ENCODE results near the gene MYBBP1A. TPM values are rescaled to one million over a fixed set of nuclear protein-coding genes. Genes with fewer than 3 reads are reported as not detected.

The MYBBP1A gene
- total RNA-seq, 2 experiments from 2014 or later: 97.7 to 144 TPM

DNA sequence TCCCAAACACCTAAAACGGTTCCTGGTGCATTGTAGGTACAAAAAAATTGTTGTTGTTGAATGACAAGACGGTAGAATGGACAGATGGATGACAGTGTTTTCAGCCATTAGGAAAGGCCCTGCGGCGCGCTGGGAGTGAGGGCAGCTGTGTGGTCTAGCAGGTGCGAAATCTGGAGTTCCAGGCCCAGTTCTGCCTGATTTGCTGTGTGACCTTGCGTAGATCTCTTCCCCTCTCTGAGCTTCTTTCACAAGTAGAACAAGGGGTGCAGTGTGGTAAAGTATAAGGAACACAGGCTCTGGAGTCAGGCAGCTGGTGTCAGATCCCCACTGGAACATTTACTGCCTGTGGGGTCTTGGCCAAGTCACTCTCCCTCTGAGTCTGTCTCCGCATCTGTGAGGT is 31.2 kb downstream of the MYBBP1A start:
- POLR2A ChIA-PET: interaction anchor here (0.6 kb wide), 1 partner anchor 100 kb away, joined by 3 read pairs; no protein-coding TSS in a partner anchor
- CTCF ChIA-PET: interaction anchor here (1.0 to 1.1 kb wide), 2 partner anchors 25 to 31 kb away, joined by 3 to 5 read pairs; partner anchors contain the start of genes MYBBP1A and SPNS2
- H3K36me3 Mint-ChIP-seq (ENCODE audit: low read depth): no peaks in the 10 kb centered on the region
- no peak overlapping the region for H3K27ac Mint-ChIP-seq
- H3K9me3 Mint-ChIP-seq (ENCODE audit: low read depth): no peaks in the 10 kb centered on the region
- ATAC-seq (no peak), DNase-seq (no peak)
- intact Hi-C loops (cut with DNase I, micrococcal nuclease): no loop called here
- H3K27me3 Mint-ChIP-seq: no peaks in the 10 kb centered on the region
- H3K4me3 Mint-ChIP-seq: no peak overlapping the region
- no peaks in the 10 kb centered on the region for H3K4me1 Mint-ChIP-seq

DNA sequence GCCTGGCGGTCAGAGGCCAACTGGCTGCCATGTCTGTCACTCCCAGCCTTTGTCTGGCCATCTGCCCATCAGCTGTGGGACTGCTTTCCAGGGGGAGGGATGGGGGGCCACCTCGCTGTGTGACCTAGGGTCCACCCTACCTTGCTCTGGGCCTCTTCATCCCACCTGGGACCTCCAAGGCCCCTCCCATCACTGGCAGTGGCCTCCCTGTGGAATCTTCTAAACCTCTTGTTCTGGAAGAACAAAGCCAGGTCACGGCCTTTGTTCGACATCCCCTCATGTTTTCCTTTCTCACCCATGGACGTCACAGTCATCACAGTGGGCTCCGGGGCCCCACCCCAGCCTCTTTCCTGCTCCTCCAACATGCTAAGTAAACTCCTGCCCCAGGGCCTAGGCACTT is 32.5 kb downstream of the MYBBP1A start:
- intact Hi-C loops (cut with DNase I, micrococcal nuclease): no loop called here
- ChIA-PET POLR2A (no interaction called here), CTCF (no interaction called here)
- no peaks in the 10 kb centered on the region for H3K36me3 Mint-ChIP-seq (ENCODE audit: low read depth)
- H3K27me3 Mint-ChIP-seq: no peaks in the 10 kb centered on the region
- DNase-seq (no peak), ATAC-seq (no peak)
- H3K27ac Mint-ChIP-seq: no peak overlapping the region
- H3K9me3 Mint-ChIP-seq (ENCODE audit: low read depth): no peaks in the 10 kb centered on the region
- no peaks in the 10 kb centered on the region for H3K4me1 Mint-ChIP-seq
- no peak overlapping the region for H3K4me3 Mint-ChIP-seq

DNA sequence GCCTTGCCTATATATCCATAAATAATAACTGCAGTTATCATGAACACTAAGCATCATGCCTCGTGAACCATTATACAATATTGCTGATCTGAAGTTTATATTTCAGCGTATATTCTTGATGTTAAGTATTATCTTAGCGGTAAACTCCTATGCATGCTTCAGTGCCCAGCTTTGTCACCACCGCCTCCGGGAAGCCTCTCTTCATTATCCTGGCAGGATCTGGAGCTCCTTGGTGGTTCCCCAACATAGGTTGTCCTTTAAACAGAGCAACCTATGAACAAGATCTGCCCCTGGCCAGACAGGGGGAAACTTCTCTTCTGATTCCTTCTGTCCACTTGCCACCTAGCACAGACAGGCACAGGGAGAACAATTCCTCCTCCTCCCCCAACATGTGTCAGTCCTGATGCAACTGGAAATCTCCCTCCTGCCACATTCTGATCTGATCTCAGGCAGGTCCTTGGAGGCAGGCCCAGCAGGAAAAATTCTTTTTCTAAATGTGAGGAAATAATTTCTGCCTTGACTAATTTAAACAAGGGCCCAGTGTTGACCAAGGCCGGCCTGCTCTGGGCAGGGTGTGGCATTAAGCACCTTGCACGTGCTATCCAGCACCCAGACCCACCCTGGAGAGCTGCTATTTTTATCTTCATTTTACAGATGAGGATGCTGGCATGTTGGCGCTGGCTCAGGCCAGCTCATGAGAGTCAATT is 34.1 kb downstream of the MYBBP1A start:
- intact Hi-C loops (cut with DNase I, micrococcal nuclease): no loop called here
- no peaks in the 10 kb centered on the region for H3K36me3 Mint-ChIP-seq (ENCODE audit: low read depth)
- H3K27me3 Mint-ChIP-seq: no peaks in the 10 kb centered on the region
- H3K27ac Mint-ChIP-seq: no peak overlapping the region
- ATAC-seq (no peak), DNase-seq (no peak)
- POLR2A ChIA-PET: no interaction called here
- H3K4me3 Mint-ChIP-seq: no peak overlapping the region
- H3K4me1 Mint-ChIP-seq: no peaks in the 10 kb centered on the region
- no peaks in the 10 kb centered on the region for H3K9me3 Mint-ChIP-seq (ENCODE audit: low read depth)
- CTCF ChIA-PET: no interaction called here

DNA sequence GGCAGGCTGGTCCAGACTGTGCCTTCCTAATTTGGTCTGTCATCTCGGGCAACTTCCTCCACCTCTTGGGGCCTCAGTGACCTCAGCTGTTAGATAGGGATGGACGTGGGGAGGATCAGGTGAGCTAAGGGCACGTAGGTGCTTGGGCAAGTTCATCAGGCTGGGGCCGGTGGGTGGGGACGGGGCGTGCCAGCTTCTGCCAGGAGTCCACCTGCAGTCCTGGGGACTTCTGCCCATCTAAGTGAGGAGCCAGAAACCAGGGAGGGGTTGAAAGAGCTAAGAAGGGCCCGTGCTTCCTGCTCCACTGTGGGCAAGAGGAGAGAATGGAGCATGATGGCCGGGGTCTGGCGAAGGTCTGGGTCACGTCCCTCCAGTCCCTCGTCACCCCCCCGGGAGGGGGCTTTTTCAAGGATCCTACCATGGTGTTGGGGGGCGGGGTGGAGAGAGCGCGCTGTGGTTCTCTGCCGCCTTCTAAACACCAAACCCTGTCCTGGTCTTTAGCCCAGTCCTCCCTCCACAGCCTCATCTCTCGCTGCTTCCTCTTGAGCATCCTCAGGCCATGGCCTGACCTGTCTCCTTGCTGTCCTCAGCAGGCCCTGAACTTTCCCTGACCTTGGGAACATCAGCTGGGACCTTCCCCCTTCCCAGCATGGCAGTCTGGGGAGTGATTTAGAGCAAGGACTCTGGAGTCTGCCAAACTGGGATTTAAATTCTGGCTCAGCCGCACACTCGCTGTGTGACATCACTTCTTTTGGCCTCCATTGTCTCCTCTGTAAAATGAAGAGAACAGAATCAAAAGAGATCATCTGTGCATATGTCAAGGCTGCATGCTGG is 34.9 kb downstream of the MYBBP1A start:
- DNase-seq (no peak), ATAC-seq (no peak)
- no peaks in the 10 kb centered on the region for H3K9me3 Mint-ChIP-seq (ENCODE audit: low read depth)
- intact Hi-C loops (cut with DNase I, micrococcal nuclease): no loop called here
- POLR2A ChIA-PET: no interaction called here
- no peak overlapping the region for H3K4me3 Mint-ChIP-seq
- no peak overlapping the region for H3K27ac Mint-ChIP-seq
- no peaks in the 10 kb centered on the region for H3K27me3 Mint-ChIP-seq
- H3K36me3 Mint-ChIP-seq (ENCODE audit: low read depth): no peaks in the 10 kb centered on the region
- CTCF ChIA-PET: interaction anchor here (0.7 kb wide), 1 partner anchor 793 kb away, joined by 3 read pairs; no protein-coding TSS in a partner anchor
- H3K4me1 Mint-ChIP-seq: no peaks in the 10 kb centered on the region

DNA sequence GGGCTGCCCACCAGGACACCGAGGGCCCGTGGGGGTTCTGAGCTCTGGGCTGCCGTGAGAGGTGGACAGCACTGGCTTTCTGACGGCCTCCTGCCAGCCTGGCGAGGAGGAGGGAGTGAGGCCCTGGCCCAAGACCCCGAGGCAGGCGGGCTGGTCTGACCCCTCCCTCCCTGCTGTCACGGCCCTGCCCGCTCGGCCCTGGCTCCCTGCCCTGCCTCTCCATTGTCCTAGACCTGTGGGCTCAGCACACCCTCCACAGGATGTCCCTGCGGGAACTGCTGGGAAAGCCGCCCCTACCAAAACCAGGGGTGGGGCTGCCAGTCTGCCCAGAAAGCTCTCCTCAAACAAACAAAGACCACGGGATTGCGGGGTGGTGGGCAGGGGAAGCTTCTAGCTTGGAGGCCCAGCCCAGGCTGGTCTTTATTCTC is 35.8 kb downstream of the MYBBP1A start:
- Mint-ChIP-seq H3K4me3 (no peak overlapping the region), H3K36me3 (ENCODE audit: low read depth) (no peaks in the 10 kb centered on the region), H3K4me1 (no peaks in the 10 kb centered on the region), H3K9me3 (ENCODE audit: low read depth) (no peaks in the 10 kb centered on the region), H3K27ac (no peak overlapping the region), H3K27me3 (no peaks in the 10 kb centered on the region)
- CTCF ChIA-PET: no interaction called here
- POLR2A ChIA-PET: no interaction called here
- intact Hi-C loops (cut with DNase I, micrococcal nuclease): no loop called here
- no peak for DNase-seq
- ATAC-seq: no peak

DNA sequence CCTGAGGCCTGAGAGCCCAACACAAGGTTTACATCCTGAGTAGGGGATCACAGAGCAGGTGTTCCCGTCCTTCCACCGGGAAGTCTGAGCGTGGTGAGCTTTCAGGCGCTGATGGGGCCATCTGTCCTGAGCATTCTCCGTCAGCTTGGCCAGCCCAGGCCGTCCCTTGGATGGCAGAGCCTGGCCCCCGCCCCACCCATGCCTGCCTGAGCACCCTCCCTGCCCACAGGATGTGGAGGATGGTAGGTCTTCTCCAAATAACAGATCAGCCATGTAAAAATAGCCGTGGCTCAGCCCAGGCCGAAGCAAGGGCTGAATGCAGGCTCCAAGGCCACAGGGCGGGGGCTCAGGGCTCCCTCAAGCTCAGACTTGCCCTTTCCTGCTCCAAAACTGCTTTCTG is 36.3 kb downstream of the MYBBP1A start:
- no peak for ATAC-seq
- ChIA-PET POLR2A (no interaction called here), CTCF (no interaction called here)
- Mint-ChIP-seq H3K9me3 (ENCODE audit: low read depth) (no peaks in the 10 kb centered on the region), H3K36me3 (ENCODE audit: low read depth) (no peaks in the 10 kb centered on the region), H3K27ac (no peak overlapping the region), H3K27me3 (no peaks in the 10 kb centered on the region), H3K4me3 (no peak overlapping the region), H3K4me1 (no peaks in the 10 kb centered on the region)
- intact Hi-C loops (cut with DNase I, micrococcal nuclease): no loop called here
- DNase-seq: no peak

DNA sequence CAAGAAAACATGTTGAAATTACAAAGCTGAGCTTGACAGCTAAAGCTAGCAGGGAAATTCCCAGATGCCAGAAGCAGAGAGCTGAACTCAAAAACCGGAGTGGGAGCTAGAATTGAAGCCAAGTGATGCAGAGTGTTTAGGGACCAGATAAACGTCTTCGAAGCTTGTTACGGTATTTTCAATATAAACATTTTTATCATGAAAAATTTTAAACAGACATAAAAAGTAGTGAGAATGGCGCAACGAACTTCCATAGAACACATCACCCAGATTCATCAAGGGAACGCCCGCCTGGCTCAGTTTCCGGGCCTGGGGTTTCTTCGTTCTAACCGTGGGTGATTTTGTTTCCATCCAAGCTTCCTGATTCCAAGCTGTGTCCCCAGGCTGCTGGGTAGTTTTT is 38.4 kb downstream of the MYBBP1A start:
- no peaks in the 10 kb centered on the region for H3K4me1 Mint-ChIP-seq
- ATAC-seq (no peak), DNase-seq (no peak)
- no peak overlapping the region for H3K4me3 Mint-ChIP-seq
- no peaks in the 10 kb centered on the region for H3K9me3 Mint-ChIP-seq (ENCODE audit: low read depth)
- intact Hi-C loops (cut with DNase I, micrococcal nuclease): no loop called here
- POLR2A ChIA-PET: no interaction called here
- H3K27ac Mint-ChIP-seq: no peak overlapping the region
- no peaks in the 10 kb centered on the region for H3K36me3 Mint-ChIP-seq (ENCODE audit: low read depth)
- CTCF ChIA-PET: interaction anchor here (0.8 to 1.2 kb wide), 3 partner anchors 16 to 265 kb away, joined by 3 to 4 read pairs (median 3); no protein-coding TSS in a partner anchor
- H3K27me3 Mint-ChIP-seq: no peaks in the 10 kb centered on the region

- ATAC-seq (no peak), DNase-seq (no peak)
- no peaks in the 10 kb centered on the region for H3K36me3 Mint-ChIP-seq (ENCODE audit: low read depth)
- no peak overlapping the region for H3K4me3 Mint-ChIP-seq
- peaks cover 1% of the 10 kb centered on the region for H3K4me1 Mint-ChIP-seq
- H3K27ac Mint-ChIP-seq: no peak overlapping the region
- no peaks in the 10 kb centered on the region for H3K9me3 Mint-ChIP-seq (ENCODE audit: low read depth)
- CTCF ChIA-PET: no interaction called here
- POLR2A ChIA-PET: no interaction called here
- intact Hi-C loops (cut with DNase I, micrococcal nuclease): no loop called here
- H3K27me3 Mint-ChIP-seq: no peaks in the 10 kb centered on the region
Measured at GRCh38 chr17:4515501-4515900, 39.7 kb downstream of the MYBBP1A start.

DNA sequence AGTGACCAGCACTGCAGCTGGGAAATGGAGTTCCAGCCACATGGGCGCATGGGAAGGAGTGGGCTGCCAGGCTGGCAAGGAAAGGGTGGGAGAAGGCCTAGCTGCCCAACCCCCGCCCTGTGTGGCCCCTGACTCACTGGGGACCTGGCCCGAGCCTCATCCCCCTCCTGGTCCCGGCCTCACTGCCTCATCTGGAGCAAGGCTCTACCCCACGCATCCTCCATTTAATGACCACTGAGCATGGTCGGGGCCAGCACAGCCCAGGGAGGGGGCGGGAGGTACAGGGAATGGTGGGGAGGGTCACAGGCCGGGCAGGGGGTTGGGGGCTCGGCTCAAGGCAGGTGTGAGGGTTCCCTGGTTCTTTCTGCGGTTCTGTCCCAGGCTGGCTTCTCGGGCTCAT is 40.4 kb downstream of the MYBBP1A start:
- H3K4me1 Mint-ChIP-seq: peaks cover 2% of the 10 kb centered on the region
- intact Hi-C loops (cut with DNase I, micrococcal nuclease): no loop called here
- ATAC-seq (no peak), DNase-seq (no peak)
- H3K36me3 Mint-ChIP-seq (ENCODE audit: low read depth): no peaks in the 10 kb centered on the region
- no peaks in the 10 kb centered on the region for H3K9me3 Mint-ChIP-seq (ENCODE audit: low read depth)
- no peak overlapping the region for H3K27ac Mint-ChIP-seq
- POLR2A ChIA-PET: no interaction called here
- no peaks in the 10 kb centered on the region for H3K27me3 Mint-ChIP-seq
- H3K4me3 Mint-ChIP-seq: no peak overlapping the region
- CTCF ChIA-PET: no interaction called here

DNA sequence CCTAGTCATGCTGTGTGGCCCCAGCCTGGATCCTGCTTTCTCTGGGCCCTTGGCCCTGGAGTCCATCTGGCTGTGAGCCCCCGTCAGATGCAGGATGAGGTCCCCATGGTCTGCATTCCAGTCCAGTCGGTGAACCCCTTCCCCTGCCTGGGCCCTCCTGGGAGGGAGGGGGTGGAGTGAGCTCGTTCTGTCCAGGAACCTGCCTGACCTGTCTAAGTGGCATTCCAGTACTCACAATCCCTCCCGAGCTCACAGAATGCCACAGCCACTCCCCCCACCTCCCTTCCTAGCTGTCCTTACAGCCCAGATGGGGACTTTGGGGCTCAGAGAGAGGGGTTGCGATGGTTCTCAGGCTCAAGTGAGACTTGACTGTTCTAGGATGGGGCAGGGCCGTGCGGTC is 41.0 kb downstream of the MYBBP1A start:
- peaks cover 8% of the 10 kb centered on the region for H3K4me1 Mint-ChIP-seq
- H3K27me3 Mint-ChIP-seq: no peaks in the 10 kb centered on the region
- no peaks in the 10 kb centered on the region for H3K36me3 Mint-ChIP-seq (ENCODE audit: low read depth)
- no peak overlapping the region for H3K27ac Mint-ChIP-seq
- intact Hi-C loops (cut with DNase I, micrococcal nuclease): no loop called here
- ATAC-seq: no peak
- POLR2A ChIA-PET: no interaction called here
- H3K4me3 Mint-ChIP-seq: no peak overlapping the region
- no peaks in the 10 kb centered on the region for H3K9me3 Mint-ChIP-seq (ENCODE audit: low read depth)
- no peak for DNase-seq
- CTCF ChIA-PET: interaction anchor here (0.7 kb wide), 1 partner anchor 177 kb away, joined by 3 read pairs; no protein-coding TSS in a partner anchor

- ATAC-seq (no peak), DNase-seq (no peak)
- Mint-ChIP-seq H3K4me3 (no peak overlapping the region), H3K9me3 (ENCODE audit: low read depth) (no peaks in the 10 kb centered on the region), H3K27ac (no peak overlapping the region), H3K4me1 (peaks cover 14% of the 10 kb centered on the region), H3K36me3 (ENCODE audit: low read depth) (no peaks in the 10 kb centered on the region), H3K27me3 (no peaks in the 10 kb centered on the region)
- intact Hi-C loops (cut with DNase I, micrococcal nuclease): no loop called here
- ChIA-PET CTCF (interaction anchor here (0.7 kb wide), 1 partner anchor 176 kb away, joined by 3 read pairs; no protein-coding TSS in a partner anchor), POLR2A (no interaction called here)
Measured at GRCh38 chr17:4513113-4514032, 41.8 kb downstream of the MYBBP1A start.

Measured in activated CD4-positive, alpha-beta T cell treated with anti-CD3 and anti-CD28 coated beads for 36 hours (primary cell).